ENCODE results near the gene INF2.

Gene INF2

GRCh38 chr14:104742586-104743455, 53.4 kb downstream of the INF2 start:
- DNase-seq (ENCODE audit: low read depth, low spot score) = no peak
- in situ Hi-C loops (cut with HindIII; ENCODE audit: low sequenced_read_pairs) = no loop called here
- no peak for TF ChIP-seq CTCF (IDR thresholded peaks at IDR 0.05; ENCODE audit: low read depth, low read length)
- no peak overlapping the region for H3K4me3 ChIP-seq (ENCODE audit: low read depth, low read length)

DNA sequence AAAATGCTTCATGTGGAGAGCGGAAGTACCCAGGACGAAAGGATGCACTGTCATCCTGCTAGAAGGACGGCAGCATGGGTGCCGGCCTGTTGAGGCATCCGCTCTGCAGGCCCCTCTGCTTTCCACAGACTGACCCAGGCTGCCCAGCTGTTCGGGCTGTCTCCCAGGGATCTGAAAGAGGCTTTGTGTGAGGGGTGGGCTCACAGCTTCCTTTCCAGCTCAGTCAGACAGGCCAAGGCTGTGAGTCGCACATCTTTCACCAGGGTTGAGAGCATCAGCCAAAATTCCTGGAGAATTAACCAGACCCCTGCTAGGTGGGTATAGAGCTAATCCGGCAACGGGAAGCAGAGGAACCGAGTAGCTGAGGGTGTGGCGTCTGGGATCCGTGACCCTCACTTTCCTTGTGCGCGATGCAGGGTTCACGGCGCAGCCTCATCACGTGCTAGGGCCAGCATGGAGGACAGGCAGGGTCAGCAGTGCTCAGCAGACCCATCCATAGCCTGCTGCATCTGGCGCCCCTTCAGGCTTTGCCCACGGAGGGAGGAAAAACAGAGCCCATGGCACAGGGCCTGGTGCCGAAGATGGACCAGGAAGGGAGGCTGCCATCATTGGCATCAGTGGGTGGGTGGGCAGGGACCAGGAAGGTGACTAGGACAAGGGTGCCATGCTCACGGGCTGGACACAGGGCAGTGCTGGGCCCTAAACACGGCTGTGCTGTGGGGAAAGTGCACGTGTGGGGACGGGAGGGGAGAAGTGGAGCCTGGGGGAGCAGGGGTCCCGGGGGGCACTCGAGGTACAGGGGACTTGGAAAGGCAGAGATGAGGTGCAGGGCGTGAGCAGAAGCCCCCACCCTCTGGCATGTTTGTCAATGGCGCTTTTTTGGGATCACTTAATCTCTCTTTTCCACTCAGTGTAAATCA, 54.3 kb downstream of the INF2 start:
- TF ChIP-seq CTCF (IDR thresholded peaks at IDR 0.05; ENCODE audit: low read depth, low read length) = no peak
- in situ Hi-C loops (cut with HindIII; ENCODE audit: low sequenced_read_pairs) = no loop called here
- no peak for DNase-seq (ENCODE audit: low read depth, low spot score)
- H3K4me3 ChIP-seq (ENCODE audit: low read depth, low read length) = no peak overlapping the region

- H3K4me3 ChIP-seq (ENCODE audit: low read depth, low read length) = no peak overlapping the region
- no peak for DNase-seq (ENCODE audit: low read depth, low spot score)
- in situ Hi-C loops (cut with HindIII; ENCODE audit: low sequenced_read_pairs) = no loop called here
- no peak for TF ChIP-seq CTCF (IDR thresholded peaks at IDR 0.05; ENCODE audit: low read depth, low read length)
Observed at GRCh38 chr14:104744484-104744883, 55.1 kb downstream of the INF2 start.

DNA sequence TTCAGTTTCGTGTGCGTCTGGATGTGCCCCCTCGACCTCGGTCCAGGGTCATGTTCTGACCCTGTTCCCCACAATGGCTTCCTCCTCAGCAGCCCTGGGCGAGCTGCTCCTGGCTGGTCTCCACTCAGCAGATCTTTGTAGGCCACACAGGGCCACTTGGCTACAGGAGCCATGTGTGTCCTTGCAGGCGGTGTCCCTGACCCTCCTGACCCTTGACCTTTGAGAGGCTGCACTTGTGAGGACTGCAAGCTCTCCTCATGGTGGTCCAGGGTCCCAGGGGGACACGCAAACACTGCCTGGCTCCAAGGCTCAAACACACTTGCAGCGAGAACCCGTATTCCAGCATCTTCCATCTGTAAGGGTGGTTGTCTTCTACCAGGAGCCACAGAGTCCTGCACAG, 56.0 kb downstream of the INF2 start:
- H3K4me3 ChIP-seq (ENCODE audit: low read depth, low read length) = no peak overlapping the region
- DNase-seq (ENCODE audit: low read depth, low spot score) = no peak
- TF ChIP-seq CTCF (IDR thresholded peaks at IDR 0.05; ENCODE audit: low read depth, low read length) = no peak
- in situ Hi-C loops (cut with HindIII; ENCODE audit: low sequenced_read_pairs) = no loop called here

- DNase-seq (ENCODE audit: low read depth, low spot score) = no peak
- no peak for TF ChIP-seq CTCF (IDR thresholded peaks at IDR 0.05; ENCODE audit: low read depth, low read length)
- H3K4me3 ChIP-seq (ENCODE audit: low read depth, low read length) = no peak overlapping the region
- in situ Hi-C loops (cut with HindIII; ENCODE audit: low sequenced_read_pairs) = no loop called here
Observed at GRCh38 chr14:104746071-104746545, 56.7 kb downstream of the INF2 start.

- TF ChIP-seq CTCF (IDR thresholded peaks at IDR 0.05; ENCODE audit: low read depth, low read length) = no peak
Observed at GRCh38 chr14:104746934-104747481, 57.6 kb downstream of the INF2 start.

More at GRCh38 chr14:104746934-104747481, 57.6 kb downstream of the INF2 start:
- no peak for DNase-seq (ENCODE audit: low read depth, low spot score)
- no peak overlapping the region for H3K4me3 ChIP-seq (ENCODE audit: low read depth, low read length)
- in situ Hi-C loops (cut with HindIII; ENCODE audit: low sequenced_read_pairs) = no loop called here
